ENCODE measurements around the gene TRIM54. TPM values are rescaled to one million over a fixed set of nuclear protein-coding genes. Genes with fewer than 3 reads are reported as not detected.

TRIM54 gene
- total RNA-seq, 1 donor: not detected

DNA sequence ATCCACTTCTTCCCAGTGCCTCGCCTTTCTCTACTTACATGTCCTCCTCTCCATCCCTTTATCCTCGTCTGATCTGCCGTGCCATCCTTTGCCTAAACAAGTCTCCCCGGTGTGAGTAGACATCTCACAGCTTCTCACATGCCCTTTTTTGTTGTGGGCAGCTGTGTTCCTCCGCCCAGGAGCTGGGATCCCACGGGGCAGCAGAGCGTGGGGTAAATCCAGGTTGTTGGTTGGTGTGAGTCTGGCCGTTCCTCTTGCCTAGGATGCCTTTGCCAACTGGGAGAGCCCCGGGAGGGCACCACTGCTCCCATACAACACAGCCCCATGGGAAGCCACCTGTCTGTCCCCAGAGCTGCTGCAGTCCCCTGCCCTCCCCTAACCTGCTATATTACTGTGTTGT, 41.8 kb upstream of the TRIM54 start:
- no peak overlapping the region for H3K4me3 ChIP-seq (ENCODE audit: low read depth, low read length)
- TF ChIP-seq, protein P1, sequence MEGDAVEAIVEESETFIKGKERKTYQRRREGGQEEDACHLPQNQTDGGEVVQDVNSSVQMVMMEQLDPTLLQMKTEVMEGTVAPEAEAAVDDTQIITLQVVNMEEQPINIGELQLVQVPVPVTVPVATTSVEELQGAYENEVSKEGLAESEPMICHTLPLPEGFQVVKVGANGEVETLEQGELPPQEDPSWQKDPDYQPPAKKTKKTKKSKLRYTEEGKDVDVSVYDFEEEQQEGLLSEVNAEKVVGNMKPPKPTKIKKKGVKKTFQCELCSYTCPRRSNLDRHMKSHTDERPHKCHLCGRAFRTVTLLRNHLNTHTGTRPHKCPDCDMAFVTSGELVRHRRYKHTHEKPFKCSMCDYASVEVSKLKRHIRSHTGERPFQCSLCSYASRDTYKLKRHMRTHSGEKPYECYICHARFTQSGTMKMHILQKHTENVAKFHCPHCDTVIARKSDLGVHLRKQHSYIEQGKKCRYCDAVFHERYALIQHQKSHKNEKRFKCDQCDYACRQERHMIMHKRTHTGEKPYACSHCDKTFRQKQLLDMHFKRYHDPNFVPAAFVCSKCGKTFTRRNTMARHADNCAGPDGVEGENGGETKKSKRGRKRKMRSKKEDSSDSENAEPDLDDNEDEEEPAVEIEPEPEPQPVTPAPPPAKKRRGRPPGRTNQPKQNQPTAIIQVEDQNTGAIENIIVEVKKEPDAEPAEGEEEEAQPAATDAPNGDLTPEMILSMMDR (IDR thresholded peaks at IDR 0.05; ENCODE audit: insufficient read depth, low read depth, low read length): no peak
- DNase-seq (ENCODE audit: low read depth): no peak

DNA sequence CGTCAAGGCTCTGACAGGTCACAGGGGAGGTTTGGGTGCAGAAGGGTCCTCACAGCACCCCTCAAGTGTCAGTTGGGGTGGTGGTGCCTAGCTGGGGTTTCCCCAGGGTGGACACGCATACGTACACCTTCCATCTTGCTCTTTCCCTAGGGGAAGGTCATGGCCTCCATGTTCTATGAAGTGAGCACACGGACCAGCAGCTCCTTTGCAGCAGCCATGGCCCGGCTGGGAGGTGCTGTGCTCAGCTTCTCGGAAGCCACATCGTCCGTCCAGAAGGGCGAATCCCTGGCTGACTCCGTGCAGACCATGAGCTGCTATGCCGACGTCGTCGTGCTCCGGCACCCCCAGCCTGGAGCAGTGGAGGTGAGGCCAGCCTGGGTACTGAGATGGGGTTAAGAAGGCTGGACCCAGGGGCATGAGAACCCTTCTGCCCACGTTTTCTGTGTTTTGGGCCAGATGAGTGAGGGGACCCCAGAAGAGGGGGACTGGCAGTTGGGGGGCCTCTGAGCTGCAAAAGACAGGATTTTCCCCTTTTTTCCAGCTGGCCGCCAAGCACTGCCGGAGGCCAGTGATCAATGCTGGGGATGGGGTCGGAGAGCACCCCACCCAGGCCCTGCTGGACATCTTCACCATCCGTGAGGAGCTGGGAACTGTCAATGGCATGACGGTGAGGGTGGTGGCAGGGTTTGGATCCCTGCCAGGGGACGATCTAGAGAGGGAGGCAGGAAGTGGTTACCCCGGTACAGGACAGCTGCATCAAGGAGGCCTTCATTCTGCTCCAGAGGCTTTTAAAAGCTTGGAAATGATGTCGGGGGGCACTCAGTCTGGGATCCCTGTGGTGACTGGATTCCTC, 40.2 kb upstream of the TRIM54 start:
- TF ChIP-seq, protein P1 (IDR thresholded peaks at IDR 0.05; ENCODE audit: insufficient read depth, low read depth, low read length): no peak
- H3K4me3 ChIP-seq (ENCODE audit: low read depth, low read length): no peak overlapping the region
- no peak for DNase-seq (ENCODE audit: low read depth)

DNA sequence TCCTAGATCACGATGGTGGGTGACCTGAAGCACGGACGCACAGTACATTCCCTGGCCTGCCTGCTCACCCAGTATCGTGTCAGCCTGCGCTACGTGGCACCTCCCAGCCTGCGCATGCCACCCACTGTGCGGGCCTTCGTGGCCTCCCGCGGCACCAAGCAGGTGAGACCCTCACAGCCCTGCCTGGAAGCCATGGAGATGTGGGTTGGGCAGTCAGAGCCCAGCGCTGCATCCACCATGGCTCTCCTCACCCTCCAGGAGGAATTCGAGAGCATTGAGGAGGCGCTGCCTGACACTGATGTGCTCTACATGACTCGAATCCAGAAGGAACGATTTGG, 39.6 kb upstream of the TRIM54 start:
- no peak for DNase-seq (ENCODE audit: low read depth)
- no peak overlapping the region for H3K4me3 ChIP-seq (ENCODE audit: low read depth, low read length)
- TF ChIP-seq, protein P1 (IDR thresholded peaks at IDR 0.05; ENCODE audit: insufficient read depth, low read depth, low read length): no peak

- DNase-seq (ENCODE audit: low read depth): no peak
- TF ChIP-seq, protein P1 (IDR thresholded peaks at IDR 0.05; ENCODE audit: insufficient read depth, low read depth, low read length): no peak
- no peak overlapping the region for H3K4me3 ChIP-seq (ENCODE audit: low read depth, low read length)
Measured at GRCh38 chr2:27243391-27244130, 38.7 kb upstream of the TRIM54 start.

DNA sequence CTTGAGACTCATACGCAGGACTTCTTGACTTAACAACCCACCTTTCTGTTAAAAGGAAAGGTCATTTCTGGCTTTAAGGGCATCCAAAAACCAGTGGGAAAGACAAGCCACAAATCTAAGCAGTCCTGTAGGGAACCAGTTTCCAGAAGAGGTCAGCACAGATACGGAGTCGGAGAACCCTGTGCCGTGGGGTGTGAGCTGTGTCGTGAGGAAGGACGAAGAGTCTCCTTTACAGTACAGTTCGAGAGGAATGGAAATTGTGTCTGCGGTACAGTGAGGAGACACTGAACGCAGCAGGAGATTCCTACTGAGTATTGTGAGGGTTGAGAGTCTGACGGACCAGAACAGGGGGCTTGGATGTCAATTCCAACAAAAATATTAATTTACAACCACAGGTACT, 37.1 kb upstream of the TRIM54 start:
- TF ChIP-seq, protein P1 (IDR thresholded peaks at IDR 0.05; ENCODE audit: insufficient read depth, low read depth, low read length): no peak
- DNase-seq (ENCODE audit: low read depth): no peak
- H3K4me3 ChIP-seq (ENCODE audit: low read depth, low read length): no peak overlapping the region

GRCh38 chr2:27245626-27246025, 36.6 kb upstream of the TRIM54 start:
- TF ChIP-seq, protein P1 (IDR thresholded peaks at IDR 0.05; ENCODE audit: insufficient read depth, low read depth, low read length): no peak

More at GRCh38 chr2:27245626-27246025, 36.6 kb upstream of the TRIM54 start:
- DNase-seq (ENCODE audit: low read depth): no peak
- no peak overlapping the region for H3K4me3 ChIP-seq (ENCODE audit: low read depth, low read length)

All from fibroblast of villous mesenchyme (primary cell).